GM21737 (cell line): ENCODE measurements around the gene DUSP22.
"Not testable (repeated sequence)": the region's sequence is repeated elsewhere in the genome, so short reads cannot be mapped to it uniquely, and the experiment has no call there.

ENCODE experiments used
- ATAC-seq: cut with Tn5 transposase; IDR thresholded peaks from one replicate; pipeline ENCODE4 v1.9.1; 2021; ENCODE audit warnings: mild to moderate bottlenecking, moderate library complexity; ENCODE audit not compliant: unreplicated experiment

The DUSP22 gene

GRCh38 chr6:291697-292505 is at the start of gene DUSP22:
Gene DUSP22 (plus strand): TSS chr6:292487. CDS start chr6:292540, 53 bp downstream.
- peak; percentile 41 for ATAC-seq

- ATAC-seq, result no peak
Measured at GRCh38 chr6:246352-246751, 45.9 kb upstream of the DUSP22 start.

- ATAC-seq, result no peak
Measured at GRCh38 chr6:247351-247750, 44.9 kb upstream of the DUSP22 start.

GRCh38 chr6:248046-248445 is 44.2 kb upstream of the DUSP22 start:
- not testable (repeated sequence) for ATAC-seq

- ATAC-seq, result no peak
Measured at GRCh38 chr6:250676-251075, 41.6 kb upstream of the DUSP22 start.

- no peak for ATAC-seq
Measured at GRCh38 chr6:251920-252319, 40.4 kb upstream of the DUSP22 start.

- ATAC-seq, result no peak
Measured at GRCh38 chr6:252775-253535, 39.3 kb upstream of the DUSP22 start.

GRCh38 chr6:254016-254415 is 38.3 kb upstream of the DUSP22 start:
- ATAC-seq, result no peak

GRCh38 chr6:255041-255750 is 37.1 kb upstream of the DUSP22 start:
- no peak for ATAC-seq

GRCh38 chr6:255751-256083 is 36.6 kb upstream of the DUSP22 start:
- no peak for ATAC-seq

GRCh38 chr6:256169-256568 is 36.1 kb upstream of the DUSP22 start:
- ATAC-seq, result no peak

- ATAC-seq, result no peak
Measured at GRCh38 chr6:257031-257725, 35.1 kb upstream of the DUSP22 start.

- no peak for ATAC-seq
Measured at GRCh38 chr6:257774-258173, 34.5 kb upstream of the DUSP22 start.

GRCh38 chr6:259316-259715 is 33.0 kb upstream of the DUSP22 start:
- no peak for ATAC-seq

GRCh38 chr6:259901-260508 is 32.3 kb upstream of the DUSP22 start:
- peak; percentile 74 for ATAC-seq

- ATAC-seq, result no peak
Measured at GRCh38 chr6:264626-265025, 27.7 kb upstream of the DUSP22 start.

- ATAC-seq, result no peak
Measured at GRCh38 chr6:268394-268935, 23.8 kb upstream of the DUSP22 start.

- no peak for ATAC-seq
Measured at GRCh38 chr6:273551-274058, 18.7 kb upstream of the DUSP22 start.

- no peak for ATAC-seq
Measured at GRCh38 chr6:277746-278145, 14.5 kb upstream of the DUSP22 start.

- no peak for ATAC-seq
Measured at GRCh38 chr6:278494-278893, 13.8 kb upstream of the DUSP22 start.
